Measurements from ENCODE around the gene C5orf15. TPM values are rescaled to one million over a fixed set of nuclear protein-coding genes. Genes with fewer than 3 reads are reported as not detected.
"Not testable (repeated sequence)": the region's sequence is repeated elsewhere in the genome, so short reads cannot be mapped to it uniquely, and the experiment has no call there.

The C5orf15 gene
- polyA plus RNA-seq, 1 donor from 2014 or later = 72.3 TPM

DNA sequence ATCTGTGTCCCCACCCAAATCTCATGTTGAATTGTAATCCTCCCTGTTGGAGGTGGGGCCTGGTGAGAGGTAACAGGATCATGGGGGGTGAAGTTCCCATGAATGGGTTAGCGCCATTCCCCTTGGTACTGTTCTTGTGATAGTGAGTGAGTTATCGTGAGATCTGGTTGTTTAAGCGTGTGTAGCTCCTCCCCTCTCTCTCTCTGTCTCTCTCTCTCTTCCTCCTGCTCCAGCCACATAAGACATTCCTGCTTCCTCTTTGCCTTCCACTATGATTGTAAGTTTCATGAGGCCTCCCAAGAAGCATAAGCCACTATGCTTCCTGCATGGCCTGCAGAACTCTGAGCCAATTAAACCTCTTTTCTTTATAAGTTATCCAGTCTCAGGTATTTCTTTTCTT lies 28.8 kb downstream of the C5orf15 start:
- H3K4me2 ChIP-seq (ENCODE audit: low read length) = no peak overlapping the region
- H3K4me3 ChIP-seq (ENCODE audit: low read length) = no peak overlapping the region
- no peak overlapping the region for H3K27ac ChIP-seq (ENCODE audit: low read length)
- H3K9me3 ChIP-seq (ENCODE audit: low read length) = no peaks in the 10 kb centered on the region
- H3K9ac ChIP-seq (ENCODE audit: low read length) = no peak overlapping the region
- TF ChIP-seq SMC3 (conservative IDR thresholded peaks at IDR 0.05; ENCODE audit: poor library complexity) = no peak
- H3K36me3 ChIP-seq (ENCODE audit: insufficient read depth, low read length) = no peaks in the 10 kb centered on the region
- no peaks in the 10 kb centered on the region for H3K79me2 ChIP-seq (replicated peaks; ENCODE audit: insufficient read depth, low read length)
- no peaks in the 10 kb centered on the region for H3K9me2 ChIP-seq (ENCODE audit: insufficient read depth, low read length)
- no peak overlapping the region for H2AFZ ChIP-seq (ENCODE audit: low read depth, low read length)
- H3F3A ChIP-seq (ENCODE audit: insufficient read depth, low read length, poor library complexity, severe bottlenecking) = no peaks in the 10 kb centered on the region
- no peaks in the 10 kb centered on the region for H3K27me3 ChIP-seq (ENCODE audit: insufficient read depth, low read depth, low read length)
- H4K20me1 ChIP-seq (ENCODE audit: insufficient read depth) = no peaks in the 10 kb centered on the region

GRCh38 chr5:133938929-133939328 lies 29.5 kb downstream of the C5orf15 start:
- Histone ChIP-seq H3K79me2 (replicated peaks; ENCODE audit: insufficient read depth, low read length) (no peaks in the 10 kb centered on the region), H3K9me2 (ENCODE audit: insufficient read depth, low read length) (no peaks in the 10 kb centered on the region), H4K20me1 (ENCODE audit: insufficient read depth) (no peaks in the 10 kb centered on the region), H3K4me3 (ENCODE audit: low read length) (no peak overlapping the region), H3K27me3 (ENCODE audit: insufficient read depth, low read depth, low read length) (no peaks in the 10 kb centered on the region), H2AFZ (ENCODE audit: low read depth, low read length) (no peak overlapping the region), H3F3A (ENCODE audit: insufficient read depth, low read length, poor library complexity, severe bottlenecking) (no peaks in the 10 kb centered on the region), H3K9ac (ENCODE audit: low read length) (no peak overlapping the region), H3K36me3 (ENCODE audit: insufficient read depth, low read length) (no peaks in the 10 kb centered on the region), H3K4me2 (ENCODE audit: low read length) (no peak overlapping the region), H3K27ac (ENCODE audit: low read length) (no peak overlapping the region), H3K9me3 (ENCODE audit: low read length) (no peaks in the 10 kb centered on the region)
- TF ChIP-seq CTCF (IDR thresholded peaks at IDR 0.05; ENCODE audit: poor library complexity, severe bottlenecking) = no peak
- TF ChIP-seq POLR2AphosphoS5 (IDR thresholded peaks at IDR 0.05) = no peak
- TF ChIP-seq MXI1 (conservative IDR thresholded peaks at IDR 0.05; ENCODE audit: poor library complexity, severe bottlenecking) = no peak
- no peak for TF ChIP-seq SMC3 (conservative IDR thresholded peaks at IDR 0.05; ENCODE audit: poor library complexity)

DNA sequence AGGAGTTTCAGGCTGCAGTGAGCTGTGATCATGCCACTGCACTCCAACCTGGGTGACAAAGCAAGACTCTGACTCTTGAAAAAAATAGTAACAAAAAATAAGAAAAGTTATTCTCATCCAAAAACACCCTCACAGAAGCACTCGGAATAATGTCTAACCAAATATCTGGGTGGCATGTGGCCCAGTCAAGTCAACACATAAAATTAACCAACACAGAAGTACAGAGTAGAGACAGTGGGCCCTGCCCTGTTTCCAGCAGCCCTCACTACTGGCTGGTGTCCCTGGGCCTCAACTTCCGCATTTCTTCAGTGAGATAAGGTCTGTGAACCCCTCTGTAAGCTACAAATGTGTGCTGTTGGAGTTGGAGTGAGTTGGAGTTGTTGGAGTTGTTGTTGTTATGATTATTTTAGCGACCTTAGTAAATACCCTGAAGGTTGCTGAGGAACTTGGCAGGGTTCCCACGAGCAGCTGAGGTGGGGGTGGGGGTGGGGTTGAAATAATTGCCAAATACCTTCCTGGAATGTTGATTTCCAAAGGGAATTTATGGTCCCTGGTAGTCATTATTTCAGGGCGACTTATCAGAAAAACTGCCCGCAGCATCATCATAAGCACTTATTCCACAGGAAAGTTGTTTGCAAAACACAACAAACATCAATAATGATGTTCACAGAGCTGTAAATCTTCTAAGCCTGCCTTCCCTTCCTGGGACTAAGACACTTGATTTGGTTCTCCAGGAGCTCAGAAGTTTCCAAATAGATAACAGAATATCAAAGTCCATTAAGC lies 30.2 kb downstream of the C5orf15 start:
- Histone ChIP-seq H3K27me3 (ENCODE audit: insufficient read depth, low read depth, low read length) (no peaks in the 10 kb centered on the region), H3K27ac (ENCODE audit: low read length) (no peak overlapping the region), H3K79me2 (replicated peaks; ENCODE audit: insufficient read depth, low read length) (no peaks in the 10 kb centered on the region), H3F3A (ENCODE audit: insufficient read depth, low read length, poor library complexity, severe bottlenecking) (no peaks in the 10 kb centered on the region), H2AFZ (ENCODE audit: low read depth, low read length) (no peak overlapping the region), H3K9ac (ENCODE audit: low read length) (no peak overlapping the region), H4K20me1 (ENCODE audit: insufficient read depth) (no peaks in the 10 kb centered on the region), H3K36me3 (ENCODE audit: insufficient read depth, low read length) (no peaks in the 10 kb centered on the region), H3K4me3 (ENCODE audit: low read length) (no peak overlapping the region), H3K4me2 (ENCODE audit: low read length) (no peak overlapping the region), H3K9me2 (ENCODE audit: insufficient read depth, low read length) (no peaks in the 10 kb centered on the region), H3K9me3 (ENCODE audit: low read length) (no peaks in the 10 kb centered on the region)
- TF ChIP-seq SMC3 (conservative IDR thresholded peaks at IDR 0.05; ENCODE audit: poor library complexity) (no peak), EP300 (conservative IDR thresholded peaks at IDR 0.05; ENCODE audit: poor library complexity, severe bottlenecking) (no peak), CTCF (IDR thresholded peaks at IDR 0.05; ENCODE audit: poor library complexity, severe bottlenecking) (no peak), TAF1 (IDR thresholded peaks at IDR 0.05; ENCODE audit: low read depth) (no peak), MXI1 (conservative IDR thresholded peaks at IDR 0.05; ENCODE audit: poor library complexity, severe bottlenecking) (no peak), POLR2AphosphoS5 (IDR thresholded peaks at IDR 0.05) (no peak)
- TF ChIP-seq, protein P1, sequence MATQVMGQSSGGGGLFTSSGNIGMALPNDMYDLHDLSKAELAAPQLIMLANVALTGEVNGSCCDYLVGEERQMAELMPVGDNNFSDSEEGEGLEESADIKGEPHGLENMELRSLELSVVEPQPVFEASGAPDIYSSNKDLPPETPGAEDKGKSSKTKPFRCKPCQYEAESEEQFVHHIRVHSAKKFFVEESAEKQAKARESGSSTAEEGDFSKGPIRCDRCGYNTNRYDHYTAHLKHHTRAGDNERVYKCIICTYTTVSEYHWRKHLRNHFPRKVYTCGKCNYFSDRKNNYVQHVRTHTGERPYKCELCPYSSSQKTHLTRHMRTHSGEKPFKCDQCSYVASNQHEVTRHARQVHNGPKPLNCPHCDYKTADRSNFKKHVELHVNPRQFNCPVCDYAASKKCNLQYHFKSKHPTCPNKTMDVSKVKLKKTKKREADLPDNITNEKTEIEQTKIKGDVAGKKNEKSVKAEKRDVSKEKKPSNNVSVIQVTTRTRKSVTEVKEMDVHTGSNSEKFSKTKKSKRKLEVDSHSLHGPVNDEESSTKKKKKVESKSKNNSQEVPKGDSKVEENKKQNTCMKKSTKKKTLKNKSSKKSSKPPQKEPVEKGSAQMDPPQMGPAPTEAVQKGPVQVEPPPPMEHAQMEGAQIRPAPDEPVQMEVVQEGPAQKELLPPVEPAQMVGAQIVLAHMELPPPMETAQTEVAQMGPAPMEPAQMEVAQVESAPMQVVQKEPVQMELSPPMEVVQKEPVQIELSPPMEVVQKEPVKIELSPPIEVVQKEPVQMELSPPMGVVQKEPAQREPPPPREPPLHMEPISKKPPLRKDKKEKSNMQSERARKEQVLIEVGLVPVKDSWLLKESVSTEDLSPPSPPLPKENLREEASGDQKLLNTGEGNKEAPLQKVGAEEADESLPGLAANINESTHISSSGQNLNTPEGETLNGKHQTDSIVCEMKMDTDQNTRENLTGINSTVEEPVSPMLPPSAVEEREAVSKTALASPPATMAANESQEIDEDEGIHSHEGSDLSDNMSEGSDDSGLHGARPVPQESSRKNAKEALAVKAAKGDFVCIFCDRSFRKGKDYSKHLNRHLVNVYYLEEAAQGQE (IDR thresholded peaks at IDR 0.05; ENCODE audit: borderline replicate concordance) = no peak

- not testable (repeated sequence) for H3K9me3 ChIP-seq (ENCODE audit: low read length); H3K9ac ChIP-seq (ENCODE audit: low read length); H3K4me2 ChIP-seq (ENCODE audit: low read length)
Observed at GRCh38 chr5:133937628-133938027, 30.8 kb downstream of the C5orf15 start.

More at GRCh38 chr5:133937628-133938027, 30.8 kb downstream of the C5orf15 start:
- H3K27me3 ChIP-seq (ENCODE audit: insufficient read depth, low read depth, low read length); H3K27ac ChIP-seq (ENCODE audit: low read length); H3K4me3 ChIP-seq (ENCODE audit: low read length); H3K36me3 ChIP-seq (ENCODE audit: insufficient read depth, low read length); H4K20me1 ChIP-seq (ENCODE audit: insufficient read depth); H3K79me2 ChIP-seq (replicated peaks; ENCODE audit: insufficient read depth, low read length); H2AFZ ChIP-seq (ENCODE audit: low read depth, low read length); H3F3A ChIP-seq (ENCODE audit: insufficient read depth, low read length, poor library complexity, severe bottlenecking); H3K9me2 ChIP-seq (ENCODE audit: insufficient read depth, low read length): not testable (repeated sequence)
